ENCODE data around the gene ARMC7. TPM values are rescaled to one million over a fixed set of nuclear protein-coding genes. Genes with fewer than 3 reads are reported as not detected.
A peak's percentile ranks its signal among the peaks of the same experiment; 100 is the strongest.

The ARMC7 gene
- total RNA-seq, 1 experiment from 2014 or later = 48.7 TPM

GRCh38 chr17:75118307-75118706 is 8.5 kb downstream of the ARMC7 start:
- ATAC-seq (no peak), DNase-seq (ENCODE audit: low read depth, low spot score) (no peak)
- no peak overlapping the region for H3K27ac ChIP-seq (ENCODE audit: low read length)
- in situ Hi-C loops (cut with HindIII; ENCODE audit: low pct_unique_long_range_greater_than_20kb, low sequenced_read_pairs) = no loop called here
- H3K36me3 ChIP-seq (ENCODE audit: control insufficient read depth, insufficient read depth, low read length) = no peaks in the 10 kb centered on the region
- no peaks in the 10 kb centered on the region for H3K9me3 ChIP-seq (ENCODE audit: control insufficient read depth, insufficient read depth, low read depth, low read length)
- no TSS peak for BruUV-seq (replicated peaks)
- CTCF ChIA-PET = interaction anchor here (0.6 to 0.9 kb wide), 2 partner anchors 83 to 85 kb away, joined by 3 to 6 read pairs; no protein-coding TSS in a partner anchor
- intact Hi-C loops (cut with micrococcal nuclease; ENCODE audit: unreplicated experiment) = no loop called here
- peaks cover 12% of the 10 kb centered on the region for H3K4me1 ChIP-seq (ENCODE audit: control insufficient read depth, insufficient read depth, low read length)
- no peaks in the 10 kb centered on the region for H3K27me3 ChIP-seq (ENCODE audit: control insufficient read depth, insufficient read depth, low read length)
- POLR2A ChIA-PET = interaction anchor here (0.6 to 0.7 kb wide), 3 partner anchors 7 to 108 kb away, joined by 4 to 10 read pairs (median 6); no protein-coding TSS in a partner anchor
- no peak overlapping the region for H3K4me3 ChIP-seq (ENCODE audit: low read depth in 2 of 2, low read length in 2 of 2)
- TF ChIP-seq TCF7L2 (IDR thresholded peaks at IDR 0.05; ENCODE audit: low read depth, low read length) (no peak), POLR2AphosphoS5 (IDR thresholded peaks at IDR 0.05; ENCODE audit: low read depth, low read length) (no peak)

- BruUV-seq (replicated peaks) = no TSS peak
- TF ChIP-seq CTCF (IDR thresholded peaks at IDR 0.05) (no peak), POLR2AphosphoS5 (IDR thresholded peaks at IDR 0.05; ENCODE audit: low read depth, low read length) (peak; percentile 66), TCF7L2 (IDR thresholded peaks at IDR 0.05; ENCODE audit: low read depth, low read length) (0 out of 2 replicates have a peak, but pooled peaks have one; percentile 32), SIN3A (IDR thresholded peaks at IDR 0.05; ENCODE audit: borderline replicate concordance, insufficient read depth, low read depth, low read length) (no peak)
- TF ChIP-seq, protein P1, sequence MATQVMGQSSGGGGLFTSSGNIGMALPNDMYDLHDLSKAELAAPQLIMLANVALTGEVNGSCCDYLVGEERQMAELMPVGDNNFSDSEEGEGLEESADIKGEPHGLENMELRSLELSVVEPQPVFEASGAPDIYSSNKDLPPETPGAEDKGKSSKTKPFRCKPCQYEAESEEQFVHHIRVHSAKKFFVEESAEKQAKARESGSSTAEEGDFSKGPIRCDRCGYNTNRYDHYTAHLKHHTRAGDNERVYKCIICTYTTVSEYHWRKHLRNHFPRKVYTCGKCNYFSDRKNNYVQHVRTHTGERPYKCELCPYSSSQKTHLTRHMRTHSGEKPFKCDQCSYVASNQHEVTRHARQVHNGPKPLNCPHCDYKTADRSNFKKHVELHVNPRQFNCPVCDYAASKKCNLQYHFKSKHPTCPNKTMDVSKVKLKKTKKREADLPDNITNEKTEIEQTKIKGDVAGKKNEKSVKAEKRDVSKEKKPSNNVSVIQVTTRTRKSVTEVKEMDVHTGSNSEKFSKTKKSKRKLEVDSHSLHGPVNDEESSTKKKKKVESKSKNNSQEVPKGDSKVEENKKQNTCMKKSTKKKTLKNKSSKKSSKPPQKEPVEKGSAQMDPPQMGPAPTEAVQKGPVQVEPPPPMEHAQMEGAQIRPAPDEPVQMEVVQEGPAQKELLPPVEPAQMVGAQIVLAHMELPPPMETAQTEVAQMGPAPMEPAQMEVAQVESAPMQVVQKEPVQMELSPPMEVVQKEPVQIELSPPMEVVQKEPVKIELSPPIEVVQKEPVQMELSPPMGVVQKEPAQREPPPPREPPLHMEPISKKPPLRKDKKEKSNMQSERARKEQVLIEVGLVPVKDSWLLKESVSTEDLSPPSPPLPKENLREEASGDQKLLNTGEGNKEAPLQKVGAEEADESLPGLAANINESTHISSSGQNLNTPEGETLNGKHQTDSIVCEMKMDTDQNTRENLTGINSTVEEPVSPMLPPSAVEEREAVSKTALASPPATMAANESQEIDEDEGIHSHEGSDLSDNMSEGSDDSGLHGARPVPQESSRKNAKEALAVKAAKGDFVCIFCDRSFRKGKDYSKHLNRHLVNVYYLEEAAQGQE (IDR thresholded peaks at IDR 0.05; ENCODE audit: insufficient read depth in 1 of 2, low read depth in 2 of 2, low read length in 1 of 2) = no peak
- no peaks in the 10 kb centered on the region for H3K9me3 ChIP-seq (ENCODE audit: control insufficient read depth, insufficient read depth, low read depth, low read length)
- no peaks in the 10 kb centered on the region for H3K36me3 ChIP-seq (ENCODE audit: control insufficient read depth, insufficient read depth, low read length)
- intact Hi-C loops (cut with micrococcal nuclease; ENCODE audit: unreplicated experiment) = no loop called here
- H3K27me3 ChIP-seq (ENCODE audit: control insufficient read depth, insufficient read depth, low read length) = no peaks in the 10 kb centered on the region
- ChIA-PET POLR2A (interaction anchor here (0.6 to 0.9 kb wide), 3 partner anchors 10 to 89 kb away, joined by 3 to 26 read pairs (median 5); no protein-coding TSS in a partner anchor), CTCF (interaction anchor here (0.8 to 1.9 kb wide), 2 partner anchors 10 to 65 kb away, joined by 4 to 8 read pairs; no protein-coding TSS in a partner anchor)
- no peak overlapping the region for H3K4me3 ChIP-seq (ENCODE audit: low read depth in 2 of 2, low read length in 2 of 2)
- DNase-seq (ENCODE audit: low read depth, low spot score) (peak; percentile 89), ATAC-seq (peak; percentile 94)
- peak overlapping the region; percentile 90 for H3K27ac ChIP-seq (ENCODE audit: low read length)
- in situ Hi-C loops (cut with HindIII; ENCODE audit: low pct_unique_long_range_greater_than_20kb, low sequenced_read_pairs) = no loop called here
- peaks cover 27% of the 10 kb centered on the region for H3K4me1 ChIP-seq (ENCODE audit: control insufficient read depth, insufficient read depth, low read length)
Measured at GRCh38 chr17:75124041-75124818, 14.5 kb downstream of the ARMC7 start.
